Activated T-cell treated with anti-CD3 and anti-CD28 coated beads, Interleukin-2, amount 50 U/mL, for 24 hours (primary cell): ENCODE data around the gene BDH1.
A peak's percentile ranks its signal among the peaks of the same experiment; 100 is the strongest.
"Not testable (repeated sequence)": the region's sequence is repeated elsewhere in the genome, so short reads cannot be mapped to it uniquely, and the experiment has no call there.

ENCODE experiments used
- DNase-seq: peaks from one replicate; pipeline ENCODE4 v3.0.0-alpha.2; 2020
- H3K27ac Mint-ChIP-seq: 2 replicates; pipeline ENCODE4 v1.8.0; 2020; ENCODE audit warnings: mild to moderate bottlenecking, mixed read lengths
- H3K27me3 Mint-ChIP-seq: 2 replicates; pipeline ENCODE4 v1.8.0; 2020; ENCODE audit warnings: mixed read lengths
- H3K36me3 Mint-ChIP-seq: 2 replicates; pipeline ENCODE4 v1.8.0; 2020; ENCODE audit warnings: low read depth, mixed read lengths
- H3K4me1 Mint-ChIP-seq: 2 replicates; pipeline ENCODE4 v1.8.0; 2020; ENCODE audit warnings: low read depth, mixed read lengths
- H3K4me3 Mint-ChIP-seq: 2 replicates; pipeline ENCODE4 v1.8.0; 2020; ENCODE audit warnings: mild to moderate bottlenecking, moderate library complexity, mixed read lengths
- H3K9me3 Mint-ChIP-seq: 2 replicates; pipeline ENCODE4 v1.8.0; 2020; ENCODE audit warnings: mixed read lengths

Gene BDH1

DNA sequence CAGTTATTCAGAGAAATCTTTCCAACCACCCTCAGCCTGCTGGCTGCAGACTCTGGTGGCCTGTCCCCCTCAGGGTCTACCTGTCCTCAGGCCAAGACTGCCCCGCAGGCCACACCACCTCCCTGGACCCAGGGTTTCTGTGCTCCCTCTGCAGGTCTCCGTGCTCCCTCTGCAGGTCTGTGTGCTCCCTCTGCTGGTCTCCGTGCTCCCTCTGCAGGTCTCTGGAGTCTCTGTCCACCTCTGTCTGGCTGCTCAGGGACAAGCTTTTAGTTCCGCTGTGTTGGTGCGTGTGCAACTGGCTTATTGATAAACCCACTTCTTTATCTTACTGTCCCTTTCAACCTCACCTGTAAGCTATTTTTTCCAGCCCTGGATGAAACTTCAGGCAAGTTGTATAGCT is 30.1 kb downstream of the BDH1 start:
- H3K27ac Mint-ChIP-seq, result peak overlapping the region; percentile 31
- no peaks in the 10 kb centered on the region for H3K9me3 Mint-ChIP-seq
- no peak overlapping the region for H3K4me3 Mint-ChIP-seq
- H3K4me1 Mint-ChIP-seq, result no peaks in the 10 kb centered on the region
- no peak for DNase-seq
- H3K27me3 Mint-ChIP-seq, result no peaks in the 10 kb centered on the region
- peaks cover 98% of the 10 kb centered on the region for H3K36me3 Mint-ChIP-seq

DNA sequence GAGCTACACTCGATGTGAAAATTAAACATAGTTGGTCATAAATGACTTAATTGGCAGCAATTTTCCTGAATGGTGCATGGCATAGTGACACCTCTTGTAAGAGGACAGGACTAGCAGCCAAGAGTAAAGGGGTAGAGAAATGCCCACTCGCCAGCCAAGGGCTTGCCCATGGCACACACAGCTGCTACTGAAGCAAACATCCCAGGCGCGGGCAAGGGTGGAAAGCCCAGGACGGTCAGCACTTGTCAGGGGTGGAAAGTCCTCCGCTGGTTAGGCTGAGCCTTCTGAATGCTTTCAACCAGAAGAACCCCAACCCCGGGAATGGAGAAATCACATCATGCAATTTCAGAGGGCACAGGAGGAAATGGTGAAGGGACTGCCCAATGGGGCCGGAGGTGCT is 31.6 kb downstream of the BDH1 start:
- peaks cover under 1% of the 10 kb centered on the region for H3K9me3 Mint-ChIP-seq
- H3K27me3 Mint-ChIP-seq, result no peaks in the 10 kb centered on the region
- H3K27ac Mint-ChIP-seq, result no peak overlapping the region
- no peak for DNase-seq
- peaks cover 99% of the 10 kb centered on the region for H3K36me3 Mint-ChIP-seq
- peaks cover 1% of the 10 kb centered on the region for H3K4me1 Mint-ChIP-seq
- H3K4me3 Mint-ChIP-seq, result no peak overlapping the region

DNA sequence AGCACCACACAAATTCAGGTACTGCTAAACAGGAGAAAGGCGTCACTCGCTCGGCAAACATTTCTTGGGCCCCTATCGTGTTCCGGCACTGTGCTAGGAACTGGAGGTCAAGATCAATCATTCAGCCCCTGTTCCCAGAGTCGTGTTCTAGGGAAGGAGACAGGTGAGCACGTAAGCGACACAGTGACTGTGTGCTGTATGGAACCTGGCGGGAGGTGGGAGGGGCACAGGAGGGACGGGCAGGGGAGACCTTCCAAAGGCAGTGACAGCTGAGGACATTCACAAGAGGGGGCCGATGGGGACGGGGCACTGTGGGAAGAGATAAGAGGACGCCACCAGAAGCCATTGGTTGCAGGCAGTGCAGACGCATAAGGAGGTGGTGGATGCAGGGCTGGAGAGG is 32.2 kb downstream of the BDH1 start:
- H3K36me3 Mint-ChIP-seq, result peaks cover 96% of the 10 kb centered on the region
- H3K9me3 Mint-ChIP-seq, result peaks cover 3% of the 10 kb centered on the region
- no peak overlapping the region for H3K27ac Mint-ChIP-seq
- peaks cover 4% of the 10 kb centered on the region for H3K4me1 Mint-ChIP-seq
- DNase-seq, result no peak
- H3K27me3 Mint-ChIP-seq, result no peaks in the 10 kb centered on the region
- H3K4me3 Mint-ChIP-seq, result no peak overlapping the region

DNA sequence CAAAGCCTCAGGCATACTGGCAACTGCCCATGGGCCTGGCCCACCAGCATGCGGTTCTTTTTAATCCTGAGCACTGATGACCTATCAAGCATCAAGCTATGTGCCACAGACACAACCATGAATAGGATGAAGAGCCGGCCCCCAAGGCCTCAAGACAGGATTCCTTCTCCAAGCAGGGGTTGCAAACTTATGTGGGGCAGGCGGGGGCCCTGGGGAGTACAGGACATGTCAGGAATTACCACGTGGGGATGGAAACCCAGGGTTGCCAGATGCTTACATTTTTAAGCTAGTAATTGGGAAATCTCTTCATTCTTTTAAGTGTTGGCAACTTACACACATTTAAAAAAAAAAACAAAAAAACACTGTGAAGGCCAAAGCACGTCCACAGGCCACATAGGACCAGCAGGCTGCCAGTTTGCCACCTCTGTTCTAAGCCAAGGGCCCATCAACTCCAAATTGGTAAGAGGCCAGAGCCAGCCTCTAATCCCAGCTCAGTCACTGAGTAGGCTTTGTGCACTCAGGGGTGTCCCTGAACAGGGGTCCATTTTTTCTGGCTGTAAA is 32.8 kb downstream of the BDH1 start:
- H3K36me3 Mint-ChIP-seq, result peaks cover 90% of the 10 kb centered on the region
- no peaks in the 10 kb centered on the region for H3K27me3 Mint-ChIP-seq
- H3K4me1 Mint-ChIP-seq, result peaks cover 4% of the 10 kb centered on the region
- H3K27ac Mint-ChIP-seq, result peak overlapping the region; percentile 38
- no peak for DNase-seq
- H3K4me3 Mint-ChIP-seq, result no peak overlapping the region
- H3K9me3 Mint-ChIP-seq, result peaks cover 3% of the 10 kb centered on the region

DNA sequence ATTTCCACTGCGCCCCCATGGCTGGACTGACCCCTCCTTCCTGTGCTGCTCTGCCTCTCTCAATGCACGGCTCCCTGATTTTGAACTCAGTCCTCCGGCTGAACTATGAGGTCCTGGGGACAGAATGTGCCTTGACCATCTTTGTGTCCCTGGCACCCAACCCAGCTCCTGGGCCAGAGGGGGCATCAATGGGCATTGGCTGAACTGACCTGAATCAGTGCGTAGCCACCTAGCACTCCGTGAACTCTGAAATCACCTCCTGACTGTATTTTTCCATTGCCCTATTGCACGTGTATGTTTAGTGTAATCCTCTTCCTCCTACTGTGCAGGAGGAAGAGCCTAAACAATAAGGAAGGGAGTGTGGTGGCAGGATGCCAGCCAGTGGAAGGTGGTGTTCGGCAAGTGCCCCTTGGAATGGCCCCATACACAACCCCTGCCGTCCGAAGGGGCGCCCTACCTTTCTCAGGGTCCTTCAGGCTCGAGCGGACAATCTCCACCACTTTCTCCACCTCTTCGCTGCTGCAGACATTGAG is 33.5 kb downstream of the BDH1 start:
- H3K27me3 Mint-ChIP-seq, result no peaks in the 10 kb centered on the region
- no peak for DNase-seq
- peaks cover 4% of the 10 kb centered on the region for H3K4me1 Mint-ChIP-seq
- H3K27ac Mint-ChIP-seq, result peak overlapping the region; percentile 63
- H3K4me3 Mint-ChIP-seq, result no peak overlapping the region
- peaks cover 3% of the 10 kb centered on the region for H3K9me3 Mint-ChIP-seq
- H3K36me3 Mint-ChIP-seq, result peaks cover 83% of the 10 kb centered on the region

DNA sequence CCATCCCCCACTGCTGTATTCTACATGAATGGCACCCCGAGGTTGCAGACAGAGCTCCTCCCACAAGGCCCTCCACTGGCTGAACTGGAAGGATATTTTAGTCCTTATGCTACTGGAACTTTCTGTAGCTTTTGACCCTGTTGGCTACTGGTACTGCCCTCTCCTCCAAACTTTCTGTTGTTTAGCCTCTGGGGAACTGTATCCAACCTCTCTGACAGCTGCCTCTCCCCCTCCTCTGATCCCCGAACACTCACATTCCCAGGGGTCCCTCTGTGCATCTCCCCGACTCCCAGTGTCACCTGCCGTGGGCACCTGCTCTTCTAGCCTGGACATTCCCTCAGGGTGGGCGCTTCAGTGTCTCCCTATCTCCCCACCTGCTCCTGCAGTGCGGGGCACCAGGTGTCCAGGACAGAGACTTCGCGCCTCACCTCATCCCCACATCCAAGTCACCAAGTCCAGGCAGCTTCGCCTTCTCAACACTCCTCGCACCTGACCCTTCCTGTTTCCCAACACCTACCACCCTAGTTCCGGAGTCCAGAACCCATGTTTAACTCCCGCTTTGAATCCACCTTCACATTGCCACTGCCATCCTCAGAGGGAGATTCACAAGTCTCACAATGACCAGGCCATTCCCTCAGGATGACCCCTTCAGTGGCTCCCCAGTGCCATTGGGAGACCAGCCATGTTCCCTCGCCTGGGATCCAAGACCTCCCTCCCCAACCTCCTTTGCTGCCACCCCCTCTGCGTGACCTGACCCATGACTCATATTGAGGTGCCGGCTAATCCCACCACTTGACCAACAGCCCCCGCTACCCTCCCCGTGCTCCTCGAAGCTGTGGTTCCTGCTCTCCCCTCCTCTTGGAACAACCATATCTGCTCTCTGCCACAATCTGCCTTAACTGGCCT is 34.2 kb downstream of the BDH1 start:
- H3K9me3 Mint-ChIP-seq, result peaks cover 3% of the 10 kb centered on the region
- peaks cover 11% of the 10 kb centered on the region for H3K4me1 Mint-ChIP-seq
- no peak overlapping the region for H3K4me3 Mint-ChIP-seq
- H3K36me3 Mint-ChIP-seq, result peaks cover 81% of the 10 kb centered on the region
- DNase-seq, result no peak
- H3K27me3 Mint-ChIP-seq, result no peaks in the 10 kb centered on the region
- peak overlapping the region; percentile 63 for H3K27ac Mint-ChIP-seq

DNA sequence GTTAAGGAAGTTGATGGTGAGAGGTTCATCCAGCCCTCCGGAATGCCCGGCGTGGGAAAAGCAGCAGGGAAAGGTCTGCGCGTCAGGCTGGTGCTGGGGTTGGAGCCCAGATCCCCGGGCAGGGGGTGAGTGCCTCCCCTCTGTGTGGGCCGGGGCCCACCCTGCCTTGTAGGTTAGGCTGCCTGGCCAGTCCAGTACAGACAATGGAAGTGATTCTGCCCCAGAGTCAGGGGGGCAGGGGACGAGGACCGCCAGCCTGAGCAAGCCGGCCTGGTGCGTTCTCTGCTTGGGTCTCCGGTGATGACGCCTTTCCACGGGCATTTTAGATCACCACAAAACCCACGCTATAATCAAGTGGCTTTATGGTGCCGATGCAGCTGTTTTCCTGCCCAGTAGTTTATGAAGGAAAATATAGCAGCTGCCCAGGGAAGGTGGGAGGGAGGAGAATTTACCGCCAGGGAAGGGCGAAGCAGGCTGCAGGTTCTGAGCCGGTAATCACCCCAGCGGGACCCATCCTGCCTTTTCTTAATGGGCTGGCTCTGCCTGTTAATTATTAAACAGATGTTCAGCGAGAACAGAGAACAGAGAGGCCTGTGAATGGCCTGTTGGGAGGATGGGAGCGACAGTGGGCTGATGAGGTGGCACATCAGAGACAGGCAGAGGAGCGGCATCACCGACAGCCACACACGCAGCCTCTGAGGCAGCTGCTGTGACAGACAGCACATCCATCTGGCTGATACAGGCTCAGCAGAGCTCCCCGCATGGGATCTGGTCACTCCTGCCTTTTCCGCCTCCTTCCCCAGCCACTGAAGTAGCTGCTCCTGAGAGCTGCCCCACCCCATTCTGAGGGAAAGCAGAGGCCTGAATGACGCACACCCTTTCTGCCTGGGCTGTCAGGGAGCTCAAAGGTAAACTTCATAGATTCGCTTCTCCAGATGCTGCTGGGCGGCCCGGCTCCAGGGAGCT is 35.2 kb downstream of the BDH1 start:
- Mint-ChIP-seq H3K4me1 (peaks cover 18% of the 10 kb centered on the region), H3K4me3 (no peak overlapping the region), H3K36me3 (peaks cover 81% of the 10 kb centered on the region), H3K27ac (peak overlapping the region; percentile 63), H3K9me3 (peaks cover 3% of the 10 kb centered on the region), H3K27me3 (no peaks in the 10 kb centered on the region)
- DNase-seq, result no peak

DNA sequence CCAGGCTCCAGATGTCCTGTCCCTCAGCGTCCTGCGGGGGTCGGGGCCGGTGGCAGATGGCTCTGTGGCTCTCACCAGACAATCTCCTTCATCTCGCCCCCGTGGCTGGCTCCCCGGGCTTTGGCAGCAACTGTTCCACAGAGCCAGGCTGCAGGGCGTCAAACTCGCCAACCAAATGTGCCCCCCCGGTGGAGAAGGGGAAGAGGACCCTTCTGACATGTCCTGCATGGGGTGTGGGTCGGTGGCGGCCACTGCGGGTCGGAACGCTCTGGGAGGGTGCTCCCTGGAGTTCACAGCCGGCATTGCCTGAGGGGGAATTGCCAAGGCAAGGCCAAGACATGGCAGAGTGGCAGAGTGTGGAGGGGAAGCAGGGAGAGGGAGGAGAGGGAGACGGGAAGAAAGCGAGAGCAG is 36.0 kb downstream of the BDH1 start:
- H3K4me3 Mint-ChIP-seq, result no peak overlapping the region
- no peak for DNase-seq
- H3K4me1 Mint-ChIP-seq, result peaks cover 18% of the 10 kb centered on the region
- H3K27ac Mint-ChIP-seq, result peak overlapping the region; percentile 14
- H3K36me3 Mint-ChIP-seq, result peaks cover 81% of the 10 kb centered on the region
- peaks cover 3% of the 10 kb centered on the region for H3K9me3 Mint-ChIP-seq
- no peaks in the 10 kb centered on the region for H3K27me3 Mint-ChIP-seq

DNA sequence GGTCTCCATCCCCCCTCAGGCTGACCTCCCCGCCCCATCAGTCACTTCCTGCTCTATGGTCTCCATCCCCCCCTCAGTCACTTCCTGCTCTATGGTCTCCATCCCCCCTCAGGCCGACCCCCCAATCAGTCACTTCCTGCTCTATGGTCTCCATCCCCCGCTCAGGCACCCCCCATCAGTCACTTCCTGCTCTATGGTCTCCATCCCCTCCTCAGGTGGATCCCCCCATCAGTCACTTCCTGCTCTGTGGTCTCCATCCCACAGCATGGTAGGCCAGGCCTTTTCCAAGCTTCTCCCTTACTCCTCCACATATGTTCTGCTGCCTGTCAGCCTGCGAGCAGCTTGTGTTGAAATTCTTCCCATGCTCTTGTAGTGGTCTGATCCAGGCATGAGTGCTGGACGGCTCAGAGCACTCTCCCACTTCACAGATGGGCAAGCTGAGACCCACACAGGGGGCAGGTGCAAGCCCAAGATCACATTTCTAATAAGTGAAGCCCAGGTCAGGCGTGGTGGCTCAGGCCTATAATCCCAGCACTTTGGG is 36.8 kb downstream of the BDH1 start:
- peak overlapping the region; percentile 85 for H3K27ac Mint-ChIP-seq
- peaks cover 81% of the 10 kb centered on the region for H3K36me3 Mint-ChIP-seq
- no peak overlapping the region for H3K4me3 Mint-ChIP-seq

DNA sequence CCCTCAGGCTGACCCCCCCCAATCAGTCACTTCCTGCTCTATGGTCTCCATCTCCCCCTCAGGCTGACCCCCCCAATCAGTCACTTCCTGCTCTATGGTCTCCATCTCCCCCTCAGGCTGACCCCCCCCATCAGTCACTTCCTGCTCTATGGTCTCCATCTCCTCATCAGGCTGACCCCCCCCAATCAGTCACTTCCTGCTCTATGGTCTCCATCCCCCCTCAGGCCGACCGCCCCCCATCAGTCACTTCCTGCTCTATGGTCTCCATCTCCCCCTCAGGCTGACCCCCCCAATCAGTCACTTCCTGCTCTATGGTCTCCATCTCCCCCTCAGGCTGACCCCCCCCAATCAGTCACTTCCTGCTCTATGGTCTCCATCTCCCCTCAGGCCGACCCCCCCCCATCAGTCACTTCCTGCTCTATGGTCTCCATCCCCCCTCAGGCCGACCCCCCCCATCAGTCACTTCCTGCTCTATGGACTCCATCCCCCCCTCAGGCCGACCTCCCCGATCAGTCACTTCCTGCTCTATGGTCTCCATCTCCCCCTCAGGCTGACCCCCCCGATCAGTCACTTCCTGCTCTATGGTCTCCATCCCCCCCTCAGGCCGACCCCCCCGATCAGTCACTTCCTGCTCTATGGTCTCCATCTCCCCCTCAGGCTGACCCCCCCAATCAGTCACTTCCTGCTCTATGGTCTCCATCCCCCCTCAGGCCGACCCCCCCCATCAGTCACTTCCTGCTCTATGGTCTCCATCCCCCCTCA is 37.7 kb downstream of the BDH1 start:
- H3K4me1 Mint-ChIP-seq, result peaks cover 18% of the 10 kb centered on the region
- not testable (repeated sequence) for H3K27ac Mint-ChIP-seq, H3K4me3 Mint-ChIP-seq, H3K9me3 Mint-ChIP-seq, H3K27me3 Mint-ChIP-seq, DNase-seq
- peaks cover 78% of the 10 kb centered on the region for H3K36me3 Mint-ChIP-seq

More for the DNA sequence above, 36.8 kb downstream of the BDH1 start:
- peaks cover 18% of the 10 kb centered on the region for H3K4me1 Mint-ChIP-seq
- H3K27me3 Mint-ChIP-seq, result no peaks in the 10 kb centered on the region
- DNase-seq, result no peak
- peaks cover 3% of the 10 kb centered on the region for H3K9me3 Mint-ChIP-seq

DNA sequence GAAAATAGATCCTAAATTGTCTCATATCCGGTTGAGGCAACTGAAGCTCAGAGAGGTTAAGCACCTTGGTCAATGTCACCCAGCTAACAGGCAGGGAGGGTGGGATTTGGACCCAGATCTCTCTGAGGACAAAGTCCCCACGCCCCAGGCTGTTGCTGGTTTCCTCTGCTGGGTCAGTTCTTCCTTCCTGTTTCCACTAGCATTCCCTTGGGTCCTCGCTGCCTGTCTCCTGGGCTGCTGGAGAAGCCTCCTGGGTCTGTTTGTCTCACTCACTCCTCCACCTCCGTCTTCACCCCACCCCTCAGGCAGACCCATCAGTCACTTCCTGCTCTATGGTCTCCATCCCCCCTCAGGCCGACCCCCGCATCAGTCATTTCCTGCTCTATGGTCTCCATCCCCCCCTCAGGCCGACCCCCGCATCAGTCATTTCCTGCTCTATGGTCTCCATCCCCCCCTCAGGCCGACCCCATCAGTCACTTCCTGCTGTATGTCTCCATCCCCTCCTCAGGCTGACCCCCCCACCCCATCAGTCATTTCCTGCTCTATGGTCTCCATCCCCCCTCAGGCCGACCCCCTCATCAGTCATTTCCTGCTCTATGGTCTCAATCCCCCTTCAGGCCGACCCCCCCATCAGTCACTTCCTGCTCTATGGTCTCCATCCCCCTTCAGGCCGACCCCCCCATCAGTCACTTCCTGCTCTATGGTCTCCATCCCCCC is 38.7 kb downstream of the BDH1 start:
- H3K4me1 Mint-ChIP-seq, result peaks cover 18% of the 10 kb centered on the region

DNA sequence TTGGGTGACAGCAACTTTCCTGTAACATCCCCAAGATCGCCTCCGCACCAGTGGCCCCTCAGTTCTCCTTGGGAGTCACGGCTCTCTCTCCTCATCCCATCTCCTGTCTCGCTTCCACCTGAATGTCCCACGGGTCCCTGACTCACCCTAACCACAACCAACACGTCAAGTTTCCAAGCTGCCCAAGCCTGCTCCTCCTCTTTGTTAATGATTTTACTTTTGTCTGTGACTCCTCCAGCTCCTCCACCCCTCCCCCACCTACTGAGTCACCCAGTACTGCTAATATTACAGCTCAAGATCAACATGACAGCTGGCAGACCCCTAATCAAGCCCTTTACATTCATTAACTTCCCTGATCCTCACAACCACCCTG is 39.3 kb downstream of the BDH1 start:
- Mint-ChIP-seq H3K4me3 (no peak overlapping the region), H3K27me3 (no peaks in the 10 kb centered on the region), H3K27ac (peak overlapping the region; percentile 93), H3K36me3 (peaks cover 78% of the 10 kb centered on the region), H3K9me3 (peaks cover 3% of the 10 kb centered on the region), H3K4me1 (peaks cover 18% of the 10 kb centered on the region)
- no peak for DNase-seq

More for the DNA sequence above, 38.7 kb downstream of the BDH1 start:
- peak; percentile 42 for DNase-seq
- Mint-ChIP-seq H3K27ac (peak overlapping the region; percentile 93), H3K36me3 (peaks cover 78% of the 10 kb centered on the region)
- not testable (repeated sequence) for H3K9me3 Mint-ChIP-seq, H3K27me3 Mint-ChIP-seq, H3K4me3 Mint-ChIP-seq

DNA sequence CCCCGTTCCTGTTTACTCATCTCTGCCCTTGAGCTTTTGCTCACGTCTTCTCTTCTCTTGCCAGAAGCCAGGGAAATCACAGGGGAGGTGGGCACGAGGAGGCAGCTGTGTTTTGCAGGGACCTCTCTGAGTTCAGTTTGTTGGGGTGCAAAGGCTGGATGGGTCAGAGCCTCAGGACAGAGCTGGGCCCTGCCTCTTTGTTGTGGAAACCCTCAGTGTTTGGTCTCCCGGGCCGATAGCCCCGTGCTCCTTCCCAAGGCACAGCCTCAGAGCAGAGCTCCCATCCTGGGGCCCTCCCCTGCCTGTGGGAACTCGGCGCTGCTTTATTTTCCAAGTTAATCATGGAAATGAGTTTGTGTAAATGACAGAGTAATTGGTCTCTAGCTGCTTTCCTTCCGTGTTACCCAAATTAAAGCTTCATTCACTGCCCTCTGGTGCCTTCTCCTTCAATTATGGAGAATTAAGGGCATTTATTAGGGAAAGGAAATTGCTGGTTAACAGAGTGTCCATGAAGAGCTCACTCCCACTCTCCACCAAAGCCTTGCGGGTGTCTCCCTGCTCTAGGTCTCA is 40.9 kb downstream of the BDH1 start:
- DNase-seq, result no peak
- H3K9me3 Mint-ChIP-seq, result peaks cover 3% of the 10 kb centered on the region
- H3K4me3 Mint-ChIP-seq, result no peak overlapping the region
- H3K4me1 Mint-ChIP-seq, result peaks cover 22% of the 10 kb centered on the region
- H3K27ac Mint-ChIP-seq, result peak overlapping the region; percentile 51
- no peaks in the 10 kb centered on the region for H3K27me3 Mint-ChIP-seq
- peaks cover 74% of the 10 kb centered on the region for H3K36me3 Mint-ChIP-seq
